Ishikawa (cell line): ENCODE measurements around the gene OTUB1.

Experiments used
- CEBPB ChIP-seq: IDR thresholded peaks from 2 replicates; pipeline ENCODE4 v1.6.1; 2012
- CREB1 ChIP-seq: IDR thresholded peaks from 2 replicates; pipeline ENCODE4 v1.6.1; 2012; ENCODE audit warnings: low read depth
- EGR1 ChIP-seq: IDR thresholded peaks from 2 replicates; pipeline ENCODE4 v1.6.1; 2012
- EP300 ChIP-seq: IDR thresholded peaks from 2 replicates; pipeline ENCODE4 v1.6.1; 2012; ENCODE audit warnings: borderline replicate concordance
- FOXM1 ChIP-seq: IDR thresholded peaks from 2 replicates; pipeline ENCODE4 v1.6.1; 2012; ENCODE audit warnings: low read depth, borderline replicate concordance
- MAX ChIP-seq: IDR thresholded peaks from 2 replicates; pipeline ENCODE4 v1.6.1; 2012
- NFIC ChIP-seq: IDR thresholded peaks from 2 replicates; pipeline ENCODE4 v1.6.1; 2012
- RAD21 ChIP-seq: IDR thresholded peaks from 2 replicates; pipeline ENCODE4 v1.6.1; 2012; ENCODE audit warnings: low read depth
- REST ChIP-seq: IDR thresholded peaks from 2 replicates; pipeline ENCODE4 v1.6.1; 2012; ENCODE audit warnings: low read depth, mild to moderate bottlenecking
- TAF1 ChIP-seq: IDR thresholded peaks from 2 replicates; pipeline ENCODE4 v1.6.1; 2012; ENCODE audit warnings: low read depth, mild to moderate bottlenecking
- TCF12 ChIP-seq: IDR thresholded peaks from 2 replicates; pipeline ENCODE4 v1.6.1; 2012; ENCODE audit warnings: low read depth
- TEAD4 ChIP-seq: IDR thresholded peaks from 2 replicates; pipeline ENCODE4 v1.6.1; 2012
- YY1 ChIP-seq: IDR thresholded peaks from 2 replicates; pipeline ENCODE4 v1.6.1; 2012; ENCODE audit warnings: low read depth
- ZBTB7A ChIP-seq: IDR thresholded peaks from 2 replicates; pipeline ENCODE4 v1.6.1; 2012; ENCODE audit warnings: low read depth

GRCh38 chr11:64017945-64018224 lies 31.6 kb downstream of the OTUB1 start:
- no peak for TF ChIP-seq REST
- TF ChIP-seq EP300: no peak
- TF ChIP-seq NFIC: no peak
- no peak for TF ChIP-seq EGR1
- no peak for TF ChIP-seq FOXM1
- TF ChIP-seq CREB1: no peak
- no peak for TF ChIP-seq TAF1
- no peak for TF ChIP-seq RAD21
- TF ChIP-seq ZBTB7A: no peak; the same call in 1 of the 2 replicates
- TF ChIP-seq YY1: no peak
- TF ChIP-seq TEAD4: no peak
- TF ChIP-seq CEBPB: no peak
- TF ChIP-seq MAX: no peak
- TF ChIP-seq TCF12: no peak
